Activated T-cell treated with anti-CD3 and anti-CD28 coated beads for 48 hours (primary cell): ENCODE measurements around the gene CEL.
"Not testable (repeated sequence)": the region's sequence is repeated elsewhere in the genome, so short reads cannot be mapped to it uniquely, and the experiment has no call there.

ENCODE experiments used
- DNase-seq: peaks from one replicate; pipeline ENCODE4 v3.0.0-alpha.2; 2020; ENCODE audit warnings: low read depth

CEL gene

DNA sequence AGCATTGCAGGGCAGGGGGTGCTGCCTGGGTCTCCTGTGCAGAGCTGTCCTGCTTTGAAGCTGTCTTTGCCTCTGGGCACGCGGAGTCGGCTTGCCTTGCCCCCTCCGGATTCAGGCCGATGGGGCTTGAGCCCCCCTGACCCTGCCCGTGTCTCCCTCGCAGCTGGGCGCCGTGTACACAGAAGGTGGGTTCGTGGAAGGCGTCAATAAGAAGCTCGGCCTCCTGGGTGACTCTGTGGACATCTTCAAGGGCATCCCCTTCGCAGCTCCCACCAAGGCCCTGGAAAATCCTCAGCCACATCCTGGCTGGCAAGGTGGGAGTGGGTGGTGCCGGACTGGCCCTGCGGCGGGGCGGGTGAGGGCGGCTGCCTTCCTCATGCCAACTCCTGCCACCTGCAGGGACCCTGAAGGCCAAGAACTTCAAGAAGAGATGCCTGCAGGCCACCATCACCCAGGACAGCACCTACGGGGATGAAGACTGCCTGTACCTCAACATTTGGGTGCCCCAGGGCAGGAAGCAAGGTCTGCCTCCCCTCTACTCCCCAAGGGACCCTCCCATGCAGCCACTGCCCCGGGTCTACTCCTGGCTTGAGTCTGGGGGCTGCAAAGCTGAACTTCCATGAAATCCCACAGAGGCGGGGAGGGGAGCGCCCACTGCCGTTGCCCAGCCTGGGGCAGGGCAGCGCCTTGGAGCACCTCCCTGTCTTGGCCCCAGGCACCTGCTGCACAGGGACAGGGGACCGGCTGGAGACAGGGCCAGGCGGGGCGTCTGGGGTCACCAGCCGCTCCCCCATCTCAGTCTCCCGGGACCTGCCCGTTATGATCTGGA lies 2.7 kb downstream of the CEL start:
- DNase-seq, result no peak

DNA sequence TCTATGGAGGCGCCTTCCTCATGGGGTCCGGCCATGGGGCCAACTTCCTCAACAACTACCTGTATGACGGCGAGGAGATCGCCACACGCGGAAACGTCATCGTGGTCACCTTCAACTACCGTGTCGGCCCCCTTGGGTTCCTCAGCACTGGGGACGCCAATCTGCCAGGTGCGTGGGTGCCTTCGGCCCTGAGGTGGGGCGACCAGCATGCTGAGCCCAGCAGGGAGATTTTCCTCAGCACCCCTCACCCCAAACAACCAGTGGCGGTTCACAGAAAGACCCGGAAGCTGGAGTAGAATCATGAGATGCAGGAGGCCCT lies 3.2 kb downstream of the CEL start:
- DNase-seq, result no peak

DNA sequence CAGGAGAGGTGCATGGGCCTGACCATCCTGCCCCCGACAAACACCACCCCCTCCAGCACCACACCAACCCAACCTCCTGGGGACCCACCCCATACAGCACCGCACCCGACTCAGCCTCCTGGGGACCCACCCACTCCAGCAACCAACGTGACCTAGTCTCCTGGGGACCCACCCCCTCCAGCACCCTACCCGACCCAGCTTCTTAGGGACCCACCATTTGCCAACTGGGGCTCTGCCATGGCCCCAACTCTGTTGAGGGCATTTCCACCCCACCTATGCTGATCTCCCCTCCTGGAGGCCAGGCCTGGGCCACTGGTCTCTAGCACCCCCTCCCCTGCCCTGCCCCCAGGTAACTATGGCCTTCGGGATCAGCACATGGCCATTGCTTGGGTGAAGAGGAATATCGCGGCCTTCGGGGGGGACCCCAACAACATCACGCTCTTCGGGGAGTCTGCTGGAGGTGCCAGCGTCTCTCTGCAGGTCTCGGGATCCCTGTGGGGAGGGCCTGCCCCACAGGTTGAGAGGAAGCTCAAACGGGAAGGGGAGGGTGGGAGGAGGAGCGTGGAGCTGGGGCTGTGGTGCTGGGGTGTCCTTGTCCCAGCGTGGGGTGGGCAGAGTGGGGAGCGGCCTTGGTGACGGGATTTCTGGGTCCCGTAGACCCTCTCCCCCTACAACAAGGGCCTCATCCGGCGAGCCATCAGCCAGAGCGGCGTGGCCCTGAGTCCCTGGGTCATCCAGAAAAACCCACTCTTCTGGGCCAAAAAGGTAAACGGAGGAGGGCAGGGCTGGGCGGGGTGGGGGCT lies 4.6 kb downstream of the CEL start:
- no peak for DNase-seq

GRCh38 chr9:133067006-133067405 lies 5.2 kb downstream of the CEL start:
- DNase-seq, result no peak

- no peak for DNase-seq
Measured at GRCh38 chr9:133067813-133068212, 6.0 kb downstream of the CEL start.

GRCh38 chr9:133068431-133068830 lies 6.7 kb downstream of the CEL start:
- DNase-seq, result not testable (repeated sequence)

DNA sequence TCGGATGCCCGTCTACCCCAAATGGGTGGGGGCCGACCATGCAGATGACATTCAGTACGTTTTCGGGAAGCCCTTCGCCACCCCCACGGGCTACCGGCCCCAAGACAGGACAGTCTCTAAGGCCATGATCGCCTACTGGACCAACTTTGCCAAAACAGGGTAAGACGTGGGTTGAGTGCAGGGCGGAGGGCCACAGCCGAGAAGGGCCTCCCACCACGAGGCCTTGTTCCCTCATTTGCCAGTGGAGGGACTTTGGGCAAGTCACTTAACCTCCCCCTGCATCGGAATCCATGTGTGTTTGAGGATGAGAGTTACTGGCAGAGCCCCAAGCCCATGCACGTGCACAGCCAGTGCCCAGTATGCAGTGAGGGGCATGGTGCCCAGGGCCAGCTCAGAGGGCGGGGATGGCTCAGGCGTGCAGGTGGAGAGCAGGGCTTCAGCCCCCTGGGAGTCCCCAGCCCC lies 8.8 kb downstream of the CEL start:
- not testable (repeated sequence) for DNase-seq

DNA sequence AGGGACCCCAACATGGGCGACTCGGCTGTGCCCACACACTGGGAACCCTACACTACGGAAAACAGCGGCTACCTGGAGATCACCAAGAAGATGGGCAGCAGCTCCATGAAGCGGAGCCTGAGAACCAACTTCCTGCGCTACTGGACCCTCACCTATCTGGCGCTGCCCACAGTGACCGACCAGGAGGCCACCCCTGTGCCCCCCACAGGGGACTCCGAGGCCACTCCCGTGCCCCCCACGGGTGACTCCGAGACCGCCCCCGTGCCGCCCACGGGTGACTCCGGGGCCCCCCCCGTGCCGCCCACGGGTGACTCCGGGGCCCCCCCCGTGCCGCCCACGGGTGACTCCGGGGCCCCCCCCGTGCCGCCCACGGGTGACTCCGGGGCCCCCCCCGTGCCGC lies 9.2 kb downstream of the CEL start:
- not testable (repeated sequence) for DNase-seq

GRCh38 chr9:133071484-133072150 lies 9.8 kb downstream of the CEL start:
- no peak for DNase-seq

GRCh38 chr9:133072210-133072609 lies 10.4 kb downstream of the CEL start:
- DNase-seq, result not testable (repeated sequence)

DNA sequence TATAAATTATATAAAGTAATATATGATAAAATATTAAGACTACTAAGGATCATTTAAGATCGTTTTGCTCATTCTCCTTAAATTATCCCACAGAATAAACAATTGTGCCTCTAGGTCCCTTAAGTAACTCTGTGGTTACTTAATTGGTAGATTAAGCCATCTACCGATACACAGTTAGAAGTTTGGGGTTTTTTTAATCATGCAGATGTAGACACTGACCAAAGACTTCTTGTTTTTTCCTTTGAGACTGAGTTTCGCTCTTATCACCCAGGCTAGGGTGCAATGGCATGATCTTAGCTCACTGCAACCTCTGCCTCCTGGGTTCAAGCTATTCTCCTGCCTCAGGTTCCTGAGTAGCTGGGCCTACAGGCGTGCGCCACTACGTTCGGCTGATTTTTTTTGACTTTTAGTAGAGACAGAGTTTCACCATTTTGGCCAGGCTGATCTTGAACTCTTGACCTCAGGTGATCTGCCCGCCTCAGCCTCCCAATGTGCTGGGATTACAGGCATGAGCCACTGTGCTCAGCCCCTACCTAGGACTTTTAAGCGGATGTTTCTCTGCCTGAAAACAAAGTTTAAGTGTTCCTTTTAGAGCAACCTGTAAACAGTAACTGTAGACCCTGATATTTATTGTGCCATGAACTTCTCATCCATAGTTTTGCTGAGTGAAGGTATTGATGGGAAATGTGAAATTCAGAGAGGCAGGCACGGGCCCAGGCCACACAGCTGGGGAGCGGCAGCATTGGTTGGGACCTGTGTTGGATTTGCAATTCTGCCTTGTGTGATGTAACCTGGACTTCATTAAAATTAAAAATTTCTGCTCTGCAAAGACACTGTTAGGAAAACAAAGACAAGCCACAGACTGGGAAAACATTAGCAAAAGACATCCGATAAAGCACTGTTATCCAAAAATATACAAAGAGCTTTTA lies 11.6 kb downstream of the CEL start:
- no peak for DNase-seq

GRCh38 chr9:133074111-133074651 lies 12.4 kb downstream of the CEL start:
- DNase-seq, result no peak

DNA sequence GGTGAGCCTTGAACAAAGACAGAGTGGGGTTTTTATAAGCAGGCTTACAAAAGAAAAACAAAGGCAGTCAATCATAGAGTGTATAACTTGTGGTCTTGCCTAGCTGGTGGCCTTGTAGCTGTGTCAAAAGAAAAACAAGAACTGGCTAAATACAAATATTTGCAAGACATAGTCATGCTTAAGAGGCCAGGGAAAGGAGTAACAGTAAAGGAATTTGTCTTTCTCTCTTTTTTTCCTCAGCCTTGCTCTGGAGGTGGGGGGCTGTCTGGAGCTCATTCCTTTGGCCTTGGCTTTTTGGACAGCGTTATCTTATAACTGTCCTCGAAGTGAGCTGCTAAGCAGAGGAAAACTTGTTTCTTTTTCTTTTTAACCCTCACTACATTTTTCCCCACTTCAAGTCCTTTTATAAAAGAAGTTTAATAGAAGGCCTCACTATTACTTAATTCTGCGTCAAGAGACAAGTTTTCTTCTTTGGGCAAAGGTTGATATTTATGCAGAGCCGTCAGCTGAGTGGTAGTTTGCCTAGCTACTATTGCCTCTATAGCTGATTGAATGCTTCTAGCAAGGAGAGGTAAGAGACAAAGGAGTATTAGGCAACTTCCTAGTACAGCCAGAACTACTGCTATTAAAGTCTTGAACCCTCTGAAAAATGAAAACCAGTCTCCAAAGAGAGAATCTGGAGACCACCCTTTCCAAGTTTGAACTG lies 14.3 kb downstream of the CEL start:
- no peak for DNase-seq

- no peak for DNase-seq
Measured at GRCh38 chr9:133076691-133077090, 14.9 kb downstream of the CEL start.

GRCh38 chr9:133078486-133078885 lies 16.7 kb downstream of the CEL start:
- DNase-seq, result no peak

GRCh38 chr9:133080161-133080560 lies 18.4 kb downstream of the CEL start:
- DNase-seq, result no peak

- DNase-seq, result not testable (repeated sequence)
Measured at GRCh38 chr9:133080786-133081779, 19.3 kb downstream of the CEL start.

DNA sequence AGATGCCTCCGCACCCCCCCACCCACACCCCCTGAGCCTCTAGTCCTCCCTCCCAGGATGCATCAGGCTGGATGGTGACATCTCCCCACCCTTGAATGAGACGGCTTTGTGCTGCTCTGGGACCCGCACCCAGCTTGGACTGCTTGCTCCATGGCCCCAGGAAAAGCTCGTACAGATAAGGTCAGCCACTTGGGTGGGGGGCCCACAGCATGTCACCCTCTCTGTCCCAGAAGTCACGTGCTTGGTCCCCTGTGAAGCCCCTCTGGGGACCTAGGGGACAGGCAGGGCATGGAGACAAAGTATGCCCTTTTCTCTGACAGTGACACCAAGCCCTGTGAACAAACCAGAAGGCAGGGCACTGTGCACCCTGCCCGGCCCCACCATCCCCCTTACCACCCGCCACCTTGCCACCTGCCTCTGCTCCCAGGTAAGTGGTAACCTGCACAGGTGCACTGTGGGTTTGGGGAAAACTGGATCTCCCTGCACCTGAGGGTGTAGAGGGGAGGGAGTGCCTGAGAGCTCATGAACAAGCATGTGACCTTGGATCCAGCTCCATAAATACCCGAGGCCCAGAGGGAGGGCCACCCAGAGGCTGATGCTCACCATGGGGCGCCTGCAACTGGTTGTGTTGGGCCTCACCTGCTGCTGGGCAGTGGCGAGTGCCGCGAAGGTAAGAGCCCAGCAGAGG lies 20.3 kb downstream of the CEL start:
- not testable (repeated sequence) for DNase-seq

- not testable (repeated sequence) for DNase-seq
Measured at GRCh38 chr9:133083688-133084087, 21.9 kb downstream of the CEL start.
